HS-27A (cell line): ENCODE data around the gene IFT27.

Source experiments
- DNase-seq: peaks from one replicate; pipeline ENCODE4 v3.0.0-alpha.2; 2012; ENCODE audit warnings: low read depth, missing footprints

The IFT27 gene

GRCh38 chr22:36725366-36726006 is 50.4 kb downstream of the IFT27 start:
- DNase-seq, result no peak

GRCh38 chr22:36724836-36725235 is 51.1 kb downstream of the IFT27 start:
- DNase-seq, result no peak

GRCh38 chr22:36722055-36722454 is 53.9 kb downstream of the IFT27 start:
- DNase-seq, result no peak

GRCh38 chr22:36715647-36716046 is 60.3 kb downstream of the IFT27 start:
- DNase-seq, result no peak

- DNase-seq, result no peak
Observed at GRCh38 chr22:36714110-36714509, 61.8 kb downstream of the IFT27 start.

GRCh38 chr22:36713436-36713835 is 62.5 kb downstream of the IFT27 start:
- no peak for DNase-seq
